ENCODE data around the gene LDLRAD3. TPM values are rescaled to one million over a fixed set of nuclear protein-coding genes. Genes with fewer than 3 reads are reported as not detected.

LDLRAD3 gene
- total RNA-seq, 3 donors from 2014 or later (not counting 1 experiment from before 2014, with no cell fraction given), result 1.0 to 1.5 (median 1.2) TPM

GRCh38 chr11:36160091-36160490, 216.2 kb downstream of the LDLRAD3 start:
- WGBS (ENCODE audit: insufficient coverage), result 75% methylated on average over 8 of the region's 10 CpGs
- H3K9me3 Mint-ChIP-seq, result no peaks in the 10 kb centered on the region
- no peak overlapping the region for H3K27ac Mint-ChIP-seq
- Histone ChIP-seq H3K36me3 (ENCODE audit: control insufficient read depth, insufficient read depth, low read length) (no peaks in the 10 kb centered on the region), H3K27ac (ENCODE audit: low read length) (no peak overlapping the region), H3K27me3 (ENCODE audit: control insufficient read depth, insufficient read depth, low read length) (peaks cover 2% of the 10 kb centered on the region), H3K4me1 (ENCODE audit: control insufficient read depth, insufficient read depth, low read length) (no peaks in the 10 kb centered on the region), H3K9me3 (ENCODE audit: control insufficient read depth, insufficient read depth, low read length) (no peaks in the 10 kb centered on the region), H3K4me3 (ENCODE audit: low read length) (no peak overlapping the region)
- no peaks in the 10 kb centered on the region for H3K4me1 Mint-ChIP-seq
- ATAC-seq, result no peak
- H3K4me3 Mint-ChIP-seq, result no peak overlapping the region
- peaks cover 8 to 29% of the 10 kb centered on the region in 2 donors for H3K27me3 Mint-ChIP-seq (ENCODE audit: low read depth in 2 of 2)
- no peaks in the 10 kb centered on the region for H3K36me3 Mint-ChIP-seq
- DNase-seq, result no peak
- intact Hi-C loops (cut with micrococcal nuclease), result no loop called here
- no peak for TF ChIP-seq CTCF (IDR thresholded peaks at IDR 0.05)

- H3K4me3 ChIP-seq (ENCODE audit: low read length), result no peak overlapping the region
- intact Hi-C loops (cut with micrococcal nuclease), result no loop called here
- Mint-ChIP-seq H3K27me3 (ENCODE audit: low read depth in 2 of 2) (peaks cover 9 to 32% of the 10 kb centered on the region in 2 donors), H3K27ac (no peak overlapping the region), H3K4me3 (no peak overlapping the region), H3K9me3 (no peaks in the 10 kb centered on the region), H3K4me1 (no peaks in the 10 kb centered on the region), H3K36me3 (no peaks in the 10 kb centered on the region)
- ATAC-seq, result no peak
- peaks cover 2% of the 10 kb centered on the region for H3K27me3 ChIP-seq (ENCODE audit: control insufficient read depth, insufficient read depth, low read length)
- no peaks in the 10 kb centered on the region for H3K36me3 ChIP-seq (ENCODE audit: control insufficient read depth, insufficient read depth, low read length)
- TF ChIP-seq CTCF (IDR thresholded peaks at IDR 0.05), result no peak
- no peak overlapping the region for H3K27ac ChIP-seq (ENCODE audit: low read length)
- no peak for DNase-seq
- WGBS (ENCODE audit: insufficient coverage), result 96% methylated on average over 5 of the region's 5 CpGs
- H3K4me1 ChIP-seq (ENCODE audit: control insufficient read depth, insufficient read depth, low read length), result no peaks in the 10 kb centered on the region
- no peaks in the 10 kb centered on the region for H3K9me3 ChIP-seq (ENCODE audit: control insufficient read depth, insufficient read depth, low read length)
Measured at GRCh38 chr11:36161572-36161971, 217.7 kb downstream of the LDLRAD3 start.

- no peaks in the 10 kb centered on the region for H3K4me1 ChIP-seq (ENCODE audit: control insufficient read depth, insufficient read depth, low read length)
- Mint-ChIP-seq H3K4me1 (no peaks in the 10 kb centered on the region), H3K4me3 (no peak overlapping the region), H3K36me3 (no peaks in the 10 kb centered on the region), H3K27me3 (ENCODE audit: low read depth in 2 of 2) (peaks cover 10 to 38% of the 10 kb centered on the region in 2 donors), H3K9me3 (no peaks in the 10 kb centered on the region), H3K27ac (no peak overlapping the region)
- DNase-seq, result no peak
- no peaks in the 10 kb centered on the region for H3K36me3 ChIP-seq (ENCODE audit: control insufficient read depth, insufficient read depth, low read length)
- intact Hi-C loops (cut with micrococcal nuclease), result no loop called here
- TF ChIP-seq CTCF (IDR thresholded peaks at IDR 0.05), result no peak
- no peak for ATAC-seq
- H3K4me3 ChIP-seq (ENCODE audit: low read length), result no peak overlapping the region
- H3K9me3 ChIP-seq (ENCODE audit: control insufficient read depth, insufficient read depth, low read length), result no peaks in the 10 kb centered on the region
- peaks cover 2% of the 10 kb centered on the region for H3K27me3 ChIP-seq (ENCODE audit: control insufficient read depth, insufficient read depth, low read length)
- H3K27ac ChIP-seq (ENCODE audit: low read length), result no peak overlapping the region
- 84% methylated on average over 10 of the region's 10 CpGs for WGBS (ENCODE audit: insufficient coverage)
Measured at GRCh38 chr11:36162006-36162882, 218.4 kb downstream of the LDLRAD3 start.

All from natural killer cell (primary cell).